GM04504 (cell line): ENCODE results near the gene OGDH.
"Not testable (repeated sequence)": the region's sequence is repeated elsewhere in the genome, so short reads cannot be mapped to it uniquely, and the experiment has no call there.

Experiments used
- DNase-seq: peaks from one replicate; pipeline ENCODE4 v3.0.0-alpha.2; 2012; ENCODE audit warnings: low read depth

Gene OGDH

GRCh38 chr7:44667190-44667589 lies 60.8 kb downstream of the OGDH start:
- DNase-seq: no peak

GRCh38 chr7:44671069-44671468 lies 64.6 kb downstream of the OGDH start:
- no peak for DNase-seq

- no peak for DNase-seq
Observed at GRCh38 chr7:44673324-44673723, 66.9 kb downstream of the OGDH start.

GRCh38 chr7:44673771-44674170 lies 67.3 kb downstream of the OGDH start:
- no peak for DNase-seq

- no peak for DNase-seq
Observed at GRCh38 chr7:44674381-44674780, 68.0 kb downstream of the OGDH start.

- no peak for DNase-seq
Observed at GRCh38 chr7:44676776-44677175, 70.3 kb downstream of the OGDH start.

GRCh38 chr7:44678101-44678470 lies 71.7 kb downstream of the OGDH start:
- DNase-seq: no peak

- DNase-seq: peak; percentile 84
Observed at GRCh38 chr7:44678471-44679179, 72.2 kb downstream of the OGDH start.

- DNase-seq: no peak
Observed at GRCh38 chr7:44681645-44682044, 75.2 kb downstream of the OGDH start.

- no peak for DNase-seq
Observed at GRCh38 chr7:44685723-44686122, 79.3 kb downstream of the OGDH start.

- DNase-seq: no peak
Observed at GRCh38 chr7:44689427-44689826, 83.0 kb downstream of the OGDH start.

- DNase-seq: peak; percentile 76
Observed at GRCh38 chr7:44693641-44694313, 87.3 kb downstream of the OGDH start.

GRCh38 chr7:44694326-44694725 lies 87.9 kb downstream of the OGDH start:
- DNase-seq: no peak

GRCh38 chr7:44694766-44695165 lies 88.3 kb downstream of the OGDH start:
- DNase-seq: no peak

GRCh38 chr7:44695756-44696155 lies 89.3 kb downstream of the OGDH start:
- no peak for DNase-seq

GRCh38 chr7:44696728-44697127 lies 90.3 kb downstream of the OGDH start:
- no peak for DNase-seq

GRCh38 chr7:44697136-44698045 lies 91.0 kb downstream of the OGDH start:
- DNase-seq: no peak

- no peak for DNase-seq
Observed at GRCh38 chr7:44698046-44698580, 91.7 kb downstream of the OGDH start.

GRCh38 chr7:44699598-44699997 lies 93.2 kb downstream of the OGDH start:
- not testable (repeated sequence) for DNase-seq

- DNase-seq: no peak
Observed at GRCh38 chr7:44700322-44700721, 93.9 kb downstream of the OGDH start.

GRCh38 chr7:44703391-44703790 lies 97.0 kb downstream of the OGDH start:
- DNase-seq: not testable (repeated sequence)

- DNase-seq: no peak
Observed at GRCh38 chr7:44703921-44704320, 97.5 kb downstream of the OGDH start.

GRCh38 chr7:44705434-44705833 lies 99.0 kb downstream of the OGDH start:
- DNase-seq: no peak
